Activated CD4-positive, alpha-beta T cell treated with anti-CD3 and anti-CD28 coated beads, Interleukin-2, amount 10 ng/mL, durations not matched to agents 24 days and 14 days (primary cell): ENCODE results near the gene VSIG10L. TPM values are rescaled to one million over a fixed set of nuclear protein-coding genes. Genes with fewer than 3 reads are reported as not detected.

Experiments used
- DNase-seq: peaks from one replicate; pipeline ENCODE4 v3.0.0; 2022
- H3K27ac Mint-ChIP-seq: one replicate; pipeline ENCODE4 v1.8.0; 2022; ENCODE audit warnings: mild to moderate bottlenecking, mixed read lengths
- H3K27me3 Mint-ChIP-seq: one replicate; pipeline ENCODE4 v1.8.0; 2022; ENCODE audit warnings: mixed read lengths
- H3K36me3 Mint-ChIP-seq: one replicate; pipeline ENCODE4 v1.8.0; 2022; ENCODE audit warnings: low read depth, mild to moderate bottlenecking, mixed read lengths
- H3K4me1 Mint-ChIP-seq: one replicate; pipeline ENCODE4 v1.8.0; 2021; ENCODE audit warnings: mixed read lengths
- H3K4me3 Mint-ChIP-seq: one replicate; pipeline ENCODE4 v1.8.0; 2022; ENCODE audit warnings: mild to moderate bottlenecking, moderate library complexity, mixed read lengths
- H3K9me3 Mint-ChIP-seq: one replicate; pipeline ENCODE4 v1.8.0; 2021; ENCODE audit warnings: mixed read lengths
- intact Hi-C: fragments of 100-400 bp; cut with micrococcal nuclease; formaldehyde crosslinking; loops from one replicate; pipeline ENCODE4 v1.15.1; 2023
- total RNA-seq: library from RNA; stranded (reverse); gene quantifications from 2 replicates; pipeline ENCODE4 v1.2.3, GENCODE V29; 2022

Gene VSIG10L
- total RNA-seq, 1 donor from 2014 or later, result 7.1 TPM

DNA sequence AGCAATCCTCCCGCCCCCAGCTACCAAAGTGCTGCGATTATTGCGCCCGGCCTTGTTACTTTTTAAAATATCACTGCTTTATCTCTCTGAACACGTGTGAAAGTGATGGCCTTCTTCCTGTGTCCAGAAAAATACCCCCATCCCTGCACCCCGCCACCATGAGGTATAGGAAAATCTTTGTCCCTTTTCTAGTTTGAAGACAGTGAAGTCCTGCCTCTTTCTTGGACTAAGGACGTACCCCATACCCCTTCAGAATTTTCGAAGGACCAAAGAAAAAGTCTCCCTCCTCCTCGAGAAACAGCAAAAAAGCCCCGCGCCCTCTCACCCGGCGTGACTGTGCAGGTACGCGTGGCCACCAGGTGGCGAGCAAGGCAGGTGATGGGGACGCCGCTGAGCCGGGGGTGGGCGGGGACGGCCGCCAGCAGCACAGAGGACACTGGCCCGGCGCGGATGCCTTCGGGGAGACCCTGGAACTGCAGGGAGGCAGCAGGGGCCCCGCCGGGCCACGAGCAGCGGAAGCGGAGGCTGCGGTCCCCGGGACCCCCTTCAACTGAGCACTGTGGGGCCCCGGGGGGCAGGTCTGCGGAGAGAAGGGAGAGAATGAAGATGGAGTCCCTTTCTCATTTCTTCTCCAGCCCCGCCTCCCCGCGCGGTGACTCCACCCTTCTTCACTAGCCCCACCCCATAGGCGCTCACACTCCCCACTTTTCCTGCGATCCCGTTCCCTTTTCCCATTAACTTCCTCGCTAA lies 3.2 kb downstream of the VSIG10L start:
- peaks cover 6% of the 10 kb centered on the region for H3K27me3 Mint-ChIP-seq
- H3K4me3 Mint-ChIP-seq, result peak overlapping the region; percentile 90
- DNase-seq, result peak; percentile 95
- intact Hi-C loops, result loop anchor here (1.0 to 2.0 kb wide), 6 partner anchors 24 to 318 kb away; no protein-coding TSS in a partner anchor
- H3K9me3 Mint-ChIP-seq, result no peaks in the 10 kb centered on the region
- H3K36me3 Mint-ChIP-seq, result peaks cover 2% of the 10 kb centered on the region
- H3K4me1 Mint-ChIP-seq, result peaks cover 20% of the 10 kb centered on the region
- peak overlapping the region; percentile 87 for H3K27ac Mint-ChIP-seq

DNA sequence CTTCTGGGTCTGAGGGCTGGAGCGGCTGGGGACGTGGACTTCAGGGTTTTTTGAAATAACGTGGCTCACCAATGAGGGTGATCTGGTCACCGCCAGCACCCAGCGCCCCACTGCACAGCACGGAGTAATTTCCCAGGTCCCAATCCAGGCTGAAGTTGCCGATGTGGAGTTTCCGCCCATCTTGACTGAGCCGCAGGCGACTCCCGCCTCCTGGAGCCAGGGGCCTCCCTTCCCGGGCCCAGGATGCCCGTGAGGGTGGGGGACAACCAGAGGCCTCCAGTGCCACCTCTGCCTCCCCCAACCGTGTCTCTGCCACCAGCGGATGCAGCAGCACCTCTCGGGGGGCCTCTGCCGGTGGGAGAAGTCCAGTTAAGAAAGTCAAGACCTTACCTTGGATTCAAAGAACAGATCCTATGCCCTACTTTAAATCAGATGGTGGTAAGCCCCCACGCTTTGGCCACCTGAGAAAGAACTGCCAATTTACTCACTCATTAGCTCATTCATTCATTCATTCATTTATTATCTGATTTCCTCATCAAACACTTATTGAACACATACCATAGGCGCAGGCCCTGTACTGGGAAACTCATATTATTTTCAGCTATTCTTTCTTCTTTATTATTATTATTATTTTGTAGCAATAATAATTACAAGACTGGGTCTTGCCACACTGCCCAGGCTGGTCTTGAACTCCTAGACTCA lies 3.9 kb downstream of the VSIG10L start:
- H3K9me3 Mint-ChIP-seq, result no peaks in the 10 kb centered on the region
- intact Hi-C loops, result loop anchor here (2.0 kb wide), 1 partner anchor 319 kb away; no protein-coding TSS in a partner anchor
- no peak for DNase-seq
- peaks cover 2% of the 10 kb centered on the region for H3K36me3 Mint-ChIP-seq
- H3K4me3 Mint-ChIP-seq, result peak overlapping the region; percentile 90
- H3K27me3 Mint-ChIP-seq, result peaks cover 6% of the 10 kb centered on the region
- H3K27ac Mint-ChIP-seq, result peak overlapping the region; percentile 62
- peaks cover 20% of the 10 kb centered on the region for H3K4me1 Mint-ChIP-seq

- Mint-ChIP-seq H3K4me3 (no peak overlapping the region), H3K27me3 (peaks cover 6% of the 10 kb centered on the region), H3K27ac (no peak overlapping the region), H3K9me3 (no peaks in the 10 kb centered on the region), H3K4me1 (peaks cover 18% of the 10 kb centered on the region), H3K36me3 (peaks cover 2% of the 10 kb centered on the region)
- DNase-seq, result no peak
- intact Hi-C loops, result no loop called here
These were observed 4.6 kb downstream of the VSIG10L start for GRCh38 chr19:51337141-51337860.

DNA sequence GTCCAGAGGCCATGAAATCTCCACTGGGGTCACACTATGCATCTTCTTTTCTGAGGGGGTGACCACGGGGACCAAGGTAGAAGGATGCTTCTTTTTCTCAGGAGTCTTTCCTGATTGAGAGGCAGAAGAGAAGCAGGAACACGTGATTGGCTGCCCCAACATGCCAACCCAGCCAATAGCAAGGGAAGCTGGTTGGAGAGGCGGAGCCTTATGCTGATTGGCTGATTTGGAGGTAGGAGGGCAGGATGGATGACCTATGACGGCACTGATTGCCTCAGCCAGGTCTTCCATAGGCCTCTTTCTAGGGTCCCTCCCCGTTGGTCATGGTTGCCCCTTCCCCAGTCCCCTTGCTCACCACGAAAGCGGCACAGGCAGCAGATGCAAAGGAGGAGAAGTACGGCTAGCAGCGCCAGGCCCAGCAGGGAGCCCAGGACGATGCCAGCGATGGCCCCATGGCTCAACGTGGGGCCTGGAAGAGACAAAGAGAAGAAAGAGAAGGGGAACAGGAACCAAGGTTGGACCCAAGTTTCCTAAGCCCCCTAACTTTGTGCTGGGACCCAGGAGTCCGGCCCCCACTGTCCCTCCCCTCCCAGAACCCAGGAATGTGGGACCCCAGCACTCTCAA lies 8.0 kb downstream of the VSIG10L start:
- intact Hi-C loops, result no loop called here

DNA sequence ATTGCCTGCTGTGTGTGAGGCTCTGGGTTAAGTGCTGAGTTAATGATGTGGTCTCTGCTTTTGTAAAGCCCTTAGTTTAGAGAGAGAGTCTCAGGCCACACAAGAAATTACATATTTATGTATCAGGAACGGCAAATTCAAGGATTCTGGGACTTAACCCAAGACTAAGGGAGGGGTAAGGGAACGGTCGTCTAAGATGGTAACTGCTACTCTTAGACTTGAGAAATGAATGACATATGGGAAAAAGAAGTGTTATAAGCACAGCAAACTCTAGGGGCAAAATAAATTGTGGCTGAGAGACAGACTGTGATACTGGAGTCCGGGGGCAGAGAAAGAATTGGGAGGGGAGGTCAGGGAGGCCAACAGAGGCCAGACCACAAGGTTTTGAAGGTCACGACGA lies 10.2 kb downstream of the VSIG10L start:
- Mint-ChIP-seq H3K4me1 (peaks cover 7% of the 10 kb centered on the region), H3K27me3 (peaks cover 10% of the 10 kb centered on the region), H3K27ac (no peak overlapping the region), H3K9me3 (peaks cover 4% of the 10 kb centered on the region), H3K36me3 (peaks cover 7% of the 10 kb centered on the region), H3K4me3 (no peak overlapping the region)
- intact Hi-C loops, result no loop called here
- no peak for DNase-seq

More for the DNA sequence above, 8.0 kb downstream of the VSIG10L start:
- no peak overlapping the region for H3K27ac Mint-ChIP-seq
- H3K9me3 Mint-ChIP-seq, result peaks cover 4% of the 10 kb centered on the region
- no peak for DNase-seq
- no peak overlapping the region for H3K4me3 Mint-ChIP-seq
- no peaks in the 10 kb centered on the region for H3K27me3 Mint-ChIP-seq
- H3K36me3 Mint-ChIP-seq, result peaks cover 7% of the 10 kb centered on the region
- peaks cover 6% of the 10 kb centered on the region for H3K4me1 Mint-ChIP-seq

GRCh38 chr19:51331193-51331592 lies 10.7 kb downstream of the VSIG10L start:
- H3K9me3 Mint-ChIP-seq, result peaks cover 4% of the 10 kb centered on the region
- H3K36me3 Mint-ChIP-seq, result peaks cover 7% of the 10 kb centered on the region
- H3K27me3 Mint-ChIP-seq, result peaks cover 15% of the 10 kb centered on the region
- no peak for DNase-seq
- intact Hi-C loops, result no loop called here
- no peak overlapping the region for H3K4me3 Mint-ChIP-seq
- H3K27ac Mint-ChIP-seq, result no peak overlapping the region
- H3K4me1 Mint-ChIP-seq, result peaks cover 9% of the 10 kb centered on the region

- Mint-ChIP-seq H3K27me3 (peaks cover 23% of the 10 kb centered on the region), H3K9me3 (peaks cover 4% of the 10 kb centered on the region), H3K27ac (no peak overlapping the region), H3K4me1 (peaks cover 15% of the 10 kb centered on the region), H3K36me3 (peaks cover 7% of the 10 kb centered on the region), H3K4me3 (no peak overlapping the region)
- DNase-seq, result no peak
- intact Hi-C loops, result no loop called here
These were observed 11.6 kb downstream of the VSIG10L start for GRCh38 chr19:51330366-51330765.

- Mint-ChIP-seq H3K4me1 (peaks cover 15% of the 10 kb centered on the region), H3K27me3 (peaks cover 26% of the 10 kb centered on the region), H3K27ac (no peak overlapping the region), H3K36me3 (peaks cover 7% of the 10 kb centered on the region), H3K9me3 (peaks cover 4% of the 10 kb centered on the region), H3K4me3 (no peak overlapping the region)
- intact Hi-C loops, result no loop called here
- no peak for DNase-seq
These were observed 12.5 kb downstream of the VSIG10L start for GRCh38 chr19:51329411-51329810.

GRCh38 chr19:51327066-51328001 lies 14.6 kb downstream of the VSIG10L start:
- peaks cover 7% of the 10 kb centered on the region for H3K36me3 Mint-ChIP-seq
- peaks cover 37% of the 10 kb centered on the region for H3K27me3 Mint-ChIP-seq
- peak overlapping the region; percentile 70 for H3K27ac Mint-ChIP-seq
- H3K4me3 Mint-ChIP-seq, result peak overlapping the region; percentile 74
- peaks cover 4% of the 10 kb centered on the region for H3K9me3 Mint-ChIP-seq
- intact Hi-C loops, result no loop called here
- peaks cover 15% of the 10 kb centered on the region for H3K4me1 Mint-ChIP-seq
- peak; percentile 88 for DNase-seq

GRCh38 chr19:51326216-51327065 lies 15.5 kb downstream of the VSIG10L start:
- peak; percentile 54 for DNase-seq
- H3K4me1 Mint-ChIP-seq, result peaks cover 15% of the 10 kb centered on the region
- intact Hi-C loops, result no loop called here
- peaks cover 37% of the 10 kb centered on the region for H3K27me3 Mint-ChIP-seq
- H3K36me3 Mint-ChIP-seq, result peaks cover 4% of the 10 kb centered on the region
- H3K27ac Mint-ChIP-seq, result no peak overlapping the region
- H3K9me3 Mint-ChIP-seq, result peaks cover 4% of the 10 kb centered on the region
- H3K4me3 Mint-ChIP-seq, result peak overlapping the region; percentile 51

DNA sequence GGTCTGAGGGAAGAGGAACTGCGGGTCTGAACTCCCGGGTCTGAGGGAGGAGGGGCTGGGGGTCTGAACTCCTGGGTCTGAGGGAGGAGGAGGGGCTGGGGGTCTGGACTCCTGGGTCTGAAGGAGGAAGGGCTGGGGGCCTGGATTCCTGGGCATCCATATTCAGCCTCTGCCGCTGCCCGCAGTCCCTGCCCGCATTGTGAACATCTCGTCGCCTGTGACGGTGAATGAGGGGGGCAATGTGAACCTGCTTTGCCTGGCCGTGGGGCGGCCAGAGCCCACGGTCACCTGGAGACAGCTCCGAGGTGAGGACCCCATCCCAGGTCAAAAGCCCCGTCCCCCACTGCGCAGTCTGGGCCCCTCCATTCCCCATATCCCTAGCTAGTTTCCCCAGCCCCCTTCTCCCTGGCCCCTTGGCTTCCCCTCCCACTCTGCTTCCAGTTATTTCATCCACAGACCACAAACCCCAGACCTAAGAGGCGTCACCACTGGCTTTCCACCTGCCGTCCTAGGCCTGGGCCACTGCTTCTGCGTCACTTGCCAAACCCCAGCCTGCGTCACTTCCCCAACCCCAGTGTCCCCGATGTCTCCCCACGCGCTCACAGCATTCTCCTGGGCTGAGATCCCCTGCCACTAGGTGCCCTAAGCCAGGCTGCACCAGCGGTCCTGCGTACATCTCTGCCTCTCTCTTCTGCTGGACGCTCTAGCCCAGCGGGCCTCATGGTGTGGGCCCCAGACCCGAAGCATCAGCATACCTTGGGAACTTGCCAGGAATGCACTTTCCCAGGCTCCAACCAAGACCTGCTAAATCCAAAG lies 16.6 kb downstream of the VSIG10L start:
- peak overlapping the region; percentile 3 for H3K27ac Mint-ChIP-seq
- no peak overlapping the region for H3K4me3 Mint-ChIP-seq
- H3K9me3 Mint-ChIP-seq, result no peaks in the 10 kb centered on the region
- peaks cover 2% of the 10 kb centered on the region for H3K36me3 Mint-ChIP-seq
- peaks cover 15% of the 10 kb centered on the region for H3K4me1 Mint-ChIP-seq
- intact Hi-C loops, result no loop called here
- peaks cover 37% of the 10 kb centered on the region for H3K27me3 Mint-ChIP-seq
- no peak for DNase-seq

- Mint-ChIP-seq H3K36me3 (no peaks in the 10 kb centered on the region), H3K4me3 (no peak overlapping the region), H3K4me1 (peaks cover 13% of the 10 kb centered on the region), H3K27me3 (peaks cover 37% of the 10 kb centered on the region), H3K9me3 (no peaks in the 10 kb centered on the region), H3K27ac (no peak overlapping the region)
- intact Hi-C loops, result no loop called here
- no peak for DNase-seq
These were observed 17.8 kb downstream of the VSIG10L start for GRCh38 chr19:51324167-51324481.
